H1 (cell line): ENCODE data around the gene NEDD8. TPM values are rescaled to one million over a fixed set of nuclear protein-coding genes. Genes with fewer than 3 reads are reported as not detected.

Source experiments
- HDAC6 ChIP-seq: IDR thresholded peaks from one replicate; pipeline ENCODE4 v1.7.1; 2012; ENCODE audit warnings: low read depth, mild to moderate bottlenecking, inconsistent platforms, low read length, moderate library complexity
- PHF8 ChIP-seq: fragments of 200-600 bp; sonication (generic); conservative IDR thresholded peaks from 2 replicates; pipeline ENCODE4 v1.7.1; 2012; ENCODE audit warnings: low read depth, mild to moderate bottlenecking, inconsistent platforms, low read length, moderate library complexity
- SIN3A ChIP-seq, 2 experiments: IDR thresholded peaks in 1 of 2; conservative IDR thresholded peaks in 1 of 2; 2 replicates each; pipeline ENCODE4 v1.6.1; 2011 to 2012; ENCODE audit warnings: low read length in 2 of 2, improper control_type of control experiment in 1 of 2, low read depth in 1 of 2, mild to moderate bottlenecking in 1 of 2
- TBP ChIP-seq: IDR thresholded peaks from 2 replicates; pipeline ENCODE4 v1.6.1; 2011; ENCODE audit warnings: low read depth, low read length, improper control_type of control experiment
- TCF12 ChIP-seq: IDR thresholded peaks from 2 replicates; pipeline ENCODE4 v1.6.1; 2011; ENCODE audit warnings: low read depth, mild to moderate bottlenecking, low read length
- polyA plus RNA-seq, 7 experiments: library from polyadenylated mRNA; depleted of rRNA in 3 of 7; stranded (reverse) in 5 of 7; unstranded in 2 of 7; fragments of >200 nt in 5 of 7; fragments of 200-250 nt in 2 of 7; gene quantifications; 1 replicate in 5 of 7; 2 replicates in 1 of 7; 4 replicates in 1 of 7; pipeline versions ENCODE4 v1.2.1 to v1.2.3, GENCODE V29; 2011 to 2013; ENCODE audit warnings: missing spikeins in 2 of 7, mixed read lengths in 2 of 7
- total RNA-seq: library from RNA; stranded (reverse); fragmentation: NEBNext Ultra II Directional; extraction: Animal tissue kit (Norgen Biotek cat#: 25700); gene quantifications from 2 replicates; pipeline ENCODE4 v1.2.1, GENCODE V29; 2021
- TF ChIP-seq, protein P1 (sequence below): fragments of 300-600 bp; sonication (generic); IDR thresholded peaks from 2 replicates; pipeline ENCODE4 v1.7.1; 2012; ENCODE audit warnings: low read length, moderate library complexity, mild to moderate bottlenecking, inconsistent platforms; ENCODE audit not compliant: insufficient replicate concordance
- TF ChIP-seq, protein P2 (sequence below), 3 experiments: IDR thresholded peaks; 1 replicate in 2 of 3; 2 replicates in 1 of 3; pipeline versions ENCODE4 v1.5.1 to v1.6.1; 2011; ENCODE audit warnings: low read length in 3 of 3, mild to moderate bottlenecking in 3 of 3, inconsistent platforms in 2 of 3, low read depth in 1 of 3, moderate library complexity in 1 of 3; ENCODE audit not compliant: insufficient read depth in 1 of 3; ENCODE audit errors: control extremely low read depth in 1 of 3

NEDD8 gene
- total and polyA plus RNA-seq, 2 of the 8 experiments (the other 6 are each of a cell fraction or from before 2014, with no cell fraction given) = 253 to 317 TPM

DNA sequence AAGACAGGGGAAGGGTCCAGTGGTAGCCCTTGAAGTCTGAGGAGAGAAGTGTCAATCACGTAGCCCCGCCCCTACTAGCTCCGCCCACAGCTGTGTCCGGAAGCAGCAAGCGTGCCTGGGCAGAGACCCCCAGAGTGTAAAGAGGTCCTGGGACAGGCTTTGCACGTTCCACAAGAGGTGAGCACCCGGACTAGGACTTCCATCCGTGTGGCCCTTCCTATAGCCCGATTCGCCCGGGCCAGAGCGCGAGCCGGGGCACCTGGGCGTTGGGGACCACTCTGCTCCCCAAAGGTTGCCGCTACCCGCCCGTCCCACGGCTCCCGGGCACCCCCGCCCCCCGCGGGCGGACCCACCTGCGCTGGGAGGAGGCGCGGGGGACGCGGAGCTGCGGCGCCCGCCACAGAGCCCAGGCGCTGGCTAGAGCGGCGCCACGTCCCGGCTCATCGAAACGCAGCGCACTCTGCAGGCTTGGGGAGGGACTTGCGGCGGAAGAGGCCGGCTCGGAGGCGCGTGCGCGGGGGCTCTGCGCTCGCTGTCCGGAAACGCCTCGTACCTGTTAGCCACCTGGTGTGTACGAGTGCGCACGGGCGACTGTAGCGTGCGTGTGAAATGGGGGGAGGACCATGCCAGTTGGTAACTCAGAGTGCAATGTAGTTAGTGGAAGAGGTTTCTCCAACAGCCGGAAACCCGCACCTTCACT, 39.1 kb upstream of the NEDD8 start, which contains the start of gene RABGGTA (continued):
- TF ChIP-seq SIN3A (conservative IDR thresholded peaks at IDR 0.05 in 1 of 2, IDR thresholded peaks at IDR 0.05 in 1 of 2; ENCODE audit: low read depth in 1 of 2, low read length in 2 of 2) (peak; percentile 88 to 93; a peak in 3 of 4 replicates), PHF8 (peak; percentile 99), TBP (peak; percentile 76), TCF12 (0 out of 2 replicates have a peak, but pooled peaks have one; percentile 72), HDAC6 (no peak)
- TF ChIP-seq, protein P1, sequence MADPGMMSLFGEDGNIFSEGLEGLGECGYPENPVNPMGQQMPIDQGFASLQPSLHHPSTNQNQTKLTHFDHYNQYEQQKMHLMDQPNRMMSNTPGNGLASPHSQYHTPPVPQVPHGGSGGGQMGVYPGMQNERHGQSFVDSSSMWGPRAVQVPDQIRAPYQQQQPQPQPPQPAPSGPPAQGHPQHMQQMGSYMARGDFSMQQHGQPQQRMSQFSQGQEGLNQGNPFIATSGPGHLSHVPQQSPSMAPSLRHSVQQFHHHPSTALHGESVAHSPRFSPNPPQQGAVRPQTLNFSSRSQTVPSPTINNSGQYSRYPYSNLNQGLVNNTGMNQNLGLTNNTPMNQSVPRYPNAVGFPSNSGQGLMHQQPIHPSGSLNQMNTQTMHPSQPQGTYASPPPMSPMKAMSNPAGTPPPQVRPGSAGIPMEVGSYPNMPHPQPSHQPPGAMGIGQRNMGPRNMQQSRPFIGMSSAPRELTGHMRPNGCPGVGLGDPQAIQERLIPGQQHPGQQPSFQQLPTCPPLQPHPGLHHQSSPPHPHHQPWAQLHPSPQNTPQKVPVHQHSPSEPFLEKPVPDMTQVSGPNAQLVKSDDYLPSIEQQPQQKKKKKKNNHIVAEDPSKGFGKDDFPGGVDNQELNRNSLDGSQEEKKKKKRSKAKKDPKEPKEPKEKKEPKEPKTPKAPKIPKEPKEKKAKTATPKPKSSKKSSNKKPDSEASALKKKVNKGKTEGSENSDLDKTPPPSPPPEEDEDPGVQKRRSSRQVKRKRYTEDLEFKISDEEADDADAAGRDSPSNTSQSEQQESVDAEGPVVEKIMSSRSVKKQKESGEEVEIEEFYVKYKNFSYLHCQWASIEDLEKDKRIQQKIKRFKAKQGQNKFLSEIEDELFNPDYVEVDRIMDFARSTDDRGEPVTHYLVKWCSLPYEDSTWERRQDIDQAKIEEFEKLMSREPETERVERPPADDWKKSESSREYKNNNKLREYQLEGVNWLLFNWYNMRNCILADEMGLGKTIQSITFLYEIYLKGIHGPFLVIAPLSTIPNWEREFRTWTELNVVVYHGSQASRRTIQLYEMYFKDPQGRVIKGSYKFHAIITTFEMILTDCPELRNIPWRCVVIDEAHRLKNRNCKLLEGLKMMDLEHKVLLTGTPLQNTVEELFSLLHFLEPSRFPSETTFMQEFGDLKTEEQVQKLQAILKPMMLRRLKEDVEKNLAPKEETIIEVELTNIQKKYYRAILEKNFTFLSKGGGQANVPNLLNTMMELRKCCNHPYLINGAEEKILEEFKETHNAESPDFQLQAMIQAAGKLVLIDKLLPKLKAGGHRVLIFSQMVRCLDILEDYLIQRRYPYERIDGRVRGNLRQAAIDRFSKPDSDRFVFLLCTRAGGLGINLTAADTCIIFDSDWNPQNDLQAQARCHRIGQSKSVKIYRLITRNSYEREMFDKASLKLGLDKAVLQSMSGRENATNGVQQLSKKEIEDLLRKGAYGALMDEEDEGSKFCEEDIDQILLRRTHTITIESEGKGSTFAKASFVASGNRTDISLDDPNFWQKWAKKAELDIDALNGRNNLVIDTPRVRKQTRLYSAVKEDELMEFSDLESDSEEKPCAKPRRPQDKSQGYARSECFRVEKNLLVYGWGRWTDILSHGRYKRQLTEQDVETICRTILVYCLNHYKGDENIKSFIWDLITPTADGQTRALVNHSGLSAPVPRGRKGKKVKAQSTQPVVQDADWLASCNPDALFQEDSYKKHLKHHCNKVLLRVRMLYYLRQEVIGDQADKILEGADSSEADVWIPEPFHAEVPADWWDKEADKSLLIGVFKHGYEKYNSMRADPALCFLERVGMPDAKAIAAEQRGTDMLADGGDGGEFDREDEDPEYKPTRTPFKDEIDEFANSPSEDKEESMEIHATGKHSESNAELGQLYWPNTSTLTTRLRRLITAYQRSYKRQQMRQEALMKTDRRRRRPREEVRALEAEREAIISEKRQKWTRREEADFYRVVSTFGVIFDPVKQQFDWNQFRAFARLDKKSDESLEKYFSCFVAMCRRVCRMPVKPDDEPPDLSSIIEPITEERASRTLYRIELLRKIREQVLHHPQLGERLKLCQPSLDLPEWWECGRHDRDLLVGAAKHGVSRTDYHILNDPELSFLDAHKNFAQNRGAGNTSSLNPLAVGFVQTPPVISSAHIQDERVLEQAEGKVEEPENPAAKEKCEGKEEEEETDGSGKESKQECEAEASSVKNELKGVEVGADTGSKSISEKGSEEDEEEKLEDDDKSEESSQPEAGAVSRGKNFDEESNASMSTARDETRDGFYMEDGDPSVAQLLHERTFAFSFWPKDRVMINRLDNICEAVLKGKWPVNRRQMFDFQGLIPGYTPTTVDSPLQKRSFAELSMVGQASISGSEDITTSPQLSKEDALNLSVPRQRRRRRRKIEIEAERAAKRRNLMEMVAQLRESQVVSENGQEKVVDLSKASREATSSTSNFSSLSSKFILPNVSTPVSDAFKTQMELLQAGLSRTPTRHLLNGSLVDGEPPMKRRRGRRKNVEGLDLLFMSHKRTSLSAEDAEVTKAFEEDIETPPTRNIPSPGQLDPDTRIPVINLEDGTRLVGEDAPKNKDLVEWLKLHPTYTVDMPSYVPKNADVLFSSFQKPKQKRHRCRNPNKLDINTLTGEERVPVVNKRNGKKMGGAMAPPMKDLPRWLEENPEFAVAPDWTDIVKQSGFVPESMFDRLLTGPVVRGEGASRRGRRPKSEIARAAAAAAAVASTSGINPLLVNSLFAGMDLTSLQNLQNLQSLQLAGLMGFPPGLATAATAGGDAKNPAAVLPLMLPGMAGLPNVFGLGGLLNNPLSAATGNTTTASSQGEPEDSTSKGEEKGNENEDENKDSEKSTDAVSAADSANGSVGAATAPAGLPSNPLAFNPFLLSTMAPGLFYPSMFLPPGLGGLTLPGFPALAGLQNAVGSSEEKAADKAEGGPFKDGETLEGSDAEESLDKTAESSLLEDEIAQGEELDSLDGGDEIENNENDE = no peak
- TF ChIP-seq, protein P2, sequence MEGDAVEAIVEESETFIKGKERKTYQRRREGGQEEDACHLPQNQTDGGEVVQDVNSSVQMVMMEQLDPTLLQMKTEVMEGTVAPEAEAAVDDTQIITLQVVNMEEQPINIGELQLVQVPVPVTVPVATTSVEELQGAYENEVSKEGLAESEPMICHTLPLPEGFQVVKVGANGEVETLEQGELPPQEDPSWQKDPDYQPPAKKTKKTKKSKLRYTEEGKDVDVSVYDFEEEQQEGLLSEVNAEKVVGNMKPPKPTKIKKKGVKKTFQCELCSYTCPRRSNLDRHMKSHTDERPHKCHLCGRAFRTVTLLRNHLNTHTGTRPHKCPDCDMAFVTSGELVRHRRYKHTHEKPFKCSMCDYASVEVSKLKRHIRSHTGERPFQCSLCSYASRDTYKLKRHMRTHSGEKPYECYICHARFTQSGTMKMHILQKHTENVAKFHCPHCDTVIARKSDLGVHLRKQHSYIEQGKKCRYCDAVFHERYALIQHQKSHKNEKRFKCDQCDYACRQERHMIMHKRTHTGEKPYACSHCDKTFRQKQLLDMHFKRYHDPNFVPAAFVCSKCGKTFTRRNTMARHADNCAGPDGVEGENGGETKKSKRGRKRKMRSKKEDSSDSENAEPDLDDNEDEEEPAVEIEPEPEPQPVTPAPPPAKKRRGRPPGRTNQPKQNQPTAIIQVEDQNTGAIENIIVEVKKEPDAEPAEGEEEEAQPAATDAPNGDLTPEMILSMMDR (IDR thresholded peaks at IDR 0.05; ENCODE audit: control extremely low read depth in 1 of 3, insufficient read depth in 1 of 3, low read depth in 1 of 3, low read length in 3 of 3) = peak; percentile 87 to 90 (median 90)
